ENCODE results near the gene CSGALNACT2. TPM values are rescaled to one million over a fixed set of nuclear protein-coding genes. Genes with fewer than 3 reads are reported as not detected.

CSGALNACT2 gene
- total and polyA plus RNA-seq, 4 experiments from 2014 or later, result 21.1 to 48.2 (median 34.4) TPM

- Histone ChIP-seq H3K36me3 (ENCODE audit: insufficient read depth, low read length) (no peaks in the 10 kb centered on the region), H3K4me1 (ENCODE audit: insufficient read depth, low read length) (peaks cover 21% of the 10 kb centered on the region), H3K4me3 (ENCODE audit: low read length in 2 of 2) (no peak overlapping the region), H3K27ac (ENCODE audit: low read depth, low read length) (no peak overlapping the region), H3K27me3 (ENCODE audit: insufficient read depth, low read length) (no peaks in the 10 kb centered on the region), H3K9me3 (ENCODE audit: control insufficient read depth in 1 of 2, low read length in 2 of 2) (no peaks in the 10 kb centered on the region)
- no peaks in the 10 kb centered on the region for H3K27me3 Mint-ChIP-seq
- H3K4me1 Mint-ChIP-seq, result peaks cover 12 to 27% (median 19%) of the 10 kb centered on the region in 4 donors
- H3K4me3 Mint-ChIP-seq, result no peak overlapping the region
- DNase-seq, result no peak
- CTCF ChIA-PET (ENCODE audit: partially characterized antibody), result no interaction called here
- intact Hi-C loops (cut with micrococcal nuclease), result no loop called here
- H3K36me3 Mint-ChIP-seq, result no peaks in the 10 kb centered on the region
- H3K9me3 Mint-ChIP-seq, result no peaks in the 10 kb centered on the region
- H3K27ac Mint-ChIP-seq, result peak overlapping the region in 1 of 7 donors; percentile 57
- POLR2A ChIA-PET (ENCODE audit: partially characterized antibody), result no interaction called here
These were observed 20.3 kb upstream of the CSGALNACT2 start for GRCh38 chr10:43117777-43118583.

- no peak for DNase-seq
These were observed 19.4 kb upstream of the CSGALNACT2 start for GRCh38 chr10:43118631-43119415.

GRCh38 chr10:43119416-43120115 is 18.7 kb upstream of the CSGALNACT2 start:
- Mint-ChIP-seq H3K27ac (peak overlapping the region in 1 of 7 donors; percentile 12), H3K4me3 (no peak overlapping the region), H3K36me3 (no peaks in the 10 kb centered on the region), H3K27me3 (peaks cover 0 to 1% of the 10 kb centered on the region in 2 donors), H3K4me1 (peaks cover 12 to 27% (median 19%) of the 10 kb centered on the region in 4 donors), H3K9me3 (no peaks in the 10 kb centered on the region)
- no peak for DNase-seq
- Histone ChIP-seq H3K4me3 (ENCODE audit: low read length in 2 of 2) (no peak overlapping the region), H3K27ac (ENCODE audit: low read depth, low read length) (no peak overlapping the region), H3K4me1 (ENCODE audit: insufficient read depth, low read length) (peaks cover 21% of the 10 kb centered on the region), H3K27me3 (ENCODE audit: insufficient read depth, low read length) (no peaks in the 10 kb centered on the region), H3K36me3 (ENCODE audit: insufficient read depth, low read length) (no peaks in the 10 kb centered on the region), H3K9me3 (ENCODE audit: control insufficient read depth in 1 of 2, low read length in 2 of 2) (no peaks in the 10 kb centered on the region)
- intact Hi-C loops (cut with micrococcal nuclease), result no loop called here
- ChIA-PET CTCF (ENCODE audit: partially characterized antibody) (interaction anchor here (0.9 kb wide), 1 partner anchor 27 kb away, joined by 3 read pairs; no protein-coding TSS in a partner anchor), POLR2A (ENCODE audit: partially characterized antibody) (interaction anchor here (0.6 to 4.3 kb wide), 3 partner anchors 19 to 673 kb away, joined by 3 to 39 read pairs (median 4); partner anchors contain the start of gene CSGALNACT2)

More at GRCh38 chr10:43118631-43119415, 19.4 kb upstream of the CSGALNACT2 start:
- H3K36me3 Mint-ChIP-seq, result no peaks in the 10 kb centered on the region
- intact Hi-C loops (cut with micrococcal nuclease), result no loop called here
- ChIA-PET POLR2A (ENCODE audit: partially characterized antibody) (interaction anchor here (4.3 kb wide), 1 partner anchor 19 kb away, joined by 39 read pairs; the partner anchor contains the start of gene CSGALNACT2), CTCF (ENCODE audit: partially characterized antibody) (no interaction called here)
- Histone ChIP-seq H3K4me1 (ENCODE audit: insufficient read depth, low read length) (peaks cover 21% of the 10 kb centered on the region), H3K9me3 (ENCODE audit: control insufficient read depth in 1 of 2, low read length in 2 of 2) (no peaks in the 10 kb centered on the region), H3K36me3 (ENCODE audit: insufficient read depth, low read length) (no peaks in the 10 kb centered on the region), H3K27me3 (ENCODE audit: insufficient read depth, low read length) (no peaks in the 10 kb centered on the region), H3K27ac (ENCODE audit: low read depth, low read length) (no peak overlapping the region), H3K4me3 (ENCODE audit: low read length in 2 of 2) (no peak overlapping the region)
- H3K27ac Mint-ChIP-seq, result peak overlapping the region in 2 of 7 donors; percentile 7 to 30
- no peaks in the 10 kb centered on the region for H3K9me3 Mint-ChIP-seq
- no peak overlapping the region for H3K4me3 Mint-ChIP-seq
- no peaks in the 10 kb centered on the region for H3K27me3 Mint-ChIP-seq
- peaks cover 12 to 27% (median 19%) of the 10 kb centered on the region in 4 donors for H3K4me1 Mint-ChIP-seq

GRCh38 chr10:43120116-43120928 is 17.9 kb upstream of the CSGALNACT2 start:
- Mint-ChIP-seq H3K27me3 (peaks cover 0 to 1% of the 10 kb centered on the region in 2 donors), H3K4me1 (peaks cover 12 to 27% (median 19%) of the 10 kb centered on the region in 4 donors), H3K9me3 (no peaks in the 10 kb centered on the region), H3K36me3 (no peaks in the 10 kb centered on the region), H3K4me3 (peak overlapping the region in 6 of 8 donors; percentile 43 to 67 (median 47)), H3K27ac (peak overlapping the region; percentile 75 to 95 (median 85))
- CTCF ChIA-PET (ENCODE audit: partially characterized antibody), result interaction anchor here (0.9 kb wide), 1 partner anchor 28 kb away, joined by 3 read pairs; no protein-coding TSS in a partner anchor
- DNase-seq, result no peak
- no peaks in the 10 kb centered on the region for H3K36me3 ChIP-seq (ENCODE audit: insufficient read depth, low read length)
- H3K4me3 ChIP-seq (ENCODE audit: low read length in 2 of 2), result no peak overlapping the region
- H3K4me1 ChIP-seq (ENCODE audit: insufficient read depth, low read length), result peaks cover 21% of the 10 kb centered on the region
- H3K27ac ChIP-seq (ENCODE audit: low read depth, low read length), result peak overlapping the region; percentile 16
- POLR2A ChIA-PET (ENCODE audit: partially characterized antibody), result interaction anchor here (0.6 to 4.3 kb wide), 3 partner anchors 18 to 674 kb away, joined by 3 to 39 read pairs (median 4); partner anchors contain the start of gene CSGALNACT2
- H3K27me3 ChIP-seq (ENCODE audit: insufficient read depth, low read length), result no peaks in the 10 kb centered on the region
- intact Hi-C loops (cut with micrococcal nuclease), result no loop called here
- no peaks in the 10 kb centered on the region for H3K9me3 ChIP-seq (ENCODE audit: control insufficient read depth in 1 of 2, low read length in 2 of 2)

GRCh38 chr10:43120929-43121314 is 17.3 kb upstream of the CSGALNACT2 start:
- H3K27me3 ChIP-seq (ENCODE audit: insufficient read depth, low read length), result no peaks in the 10 kb centered on the region
- peaks cover 12 to 27% (median 19%) of the 10 kb centered on the region in 4 donors for H3K4me1 Mint-ChIP-seq
- CTCF ChIA-PET (ENCODE audit: partially characterized antibody), result no interaction called here
- POLR2A ChIA-PET (ENCODE audit: partially characterized antibody), result interaction anchor here (1.0 to 4.3 kb wide), 2 partner anchors 16 to 17 kb away, joined by 3 to 39 read pairs; partner anchors contain the start of gene CSGALNACT2
- H3K9me3 ChIP-seq (ENCODE audit: control insufficient read depth in 1 of 2, low read length in 2 of 2), result no peaks in the 10 kb centered on the region
- no peak overlapping the region for H3K4me3 ChIP-seq (ENCODE audit: low read length in 2 of 2)
- intact Hi-C loops (cut with micrococcal nuclease), result no loop called here
- H3K36me3 ChIP-seq (ENCODE audit: insufficient read depth, low read length), result no peaks in the 10 kb centered on the region
- peaks cover 21% of the 10 kb centered on the region for H3K4me1 ChIP-seq (ENCODE audit: insufficient read depth, low read length)
- peak; percentile 26 to 69 (median 52) for DNase-seq
- peak overlapping the region in 7 of 8 donors; percentile 9 to 67 (median 45) for H3K4me3 Mint-ChIP-seq
- H3K36me3 Mint-ChIP-seq, result no peaks in the 10 kb centered on the region
- peaks cover 0 to 1% of the 10 kb centered on the region in 2 donors for H3K27me3 Mint-ChIP-seq
- peak overlapping the region; percentile 16 for H3K27ac ChIP-seq (ENCODE audit: low read depth, low read length)
- peak overlapping the region; percentile 75 to 95 (median 85) for H3K27ac Mint-ChIP-seq
- no peaks in the 10 kb centered on the region for H3K9me3 Mint-ChIP-seq

- intact Hi-C loops (cut with micrococcal nuclease), result no loop called here
These were observed 16.8 kb upstream of the CSGALNACT2 start for GRCh38 chr10:43121444-43121843.

More at GRCh38 chr10:43121444-43121843, 16.8 kb upstream of the CSGALNACT2 start:
- Histone ChIP-seq H3K27ac (ENCODE audit: low read depth, low read length) (peak overlapping the region; percentile 16), H3K4me1 (ENCODE audit: insufficient read depth, low read length) (peaks cover 21% of the 10 kb centered on the region), H3K36me3 (ENCODE audit: insufficient read depth, low read length) (no peaks in the 10 kb centered on the region), H3K4me3 (ENCODE audit: low read length in 2 of 2) (no peak overlapping the region), H3K9me3 (ENCODE audit: control insufficient read depth in 1 of 2, low read length in 2 of 2) (no peaks in the 10 kb centered on the region), H3K27me3 (ENCODE audit: insufficient read depth, low read length) (no peaks in the 10 kb centered on the region)
- Mint-ChIP-seq H3K27ac (peak overlapping the region in 6 of 7 donors; percentile 76 to 95 (median 87)), H3K4me1 (peaks cover 13 to 27% (median 19%) of the 10 kb centered on the region in 4 donors), H3K9me3 (no peaks in the 10 kb centered on the region), H3K4me3 (peak overlapping the region in 2 of 8 donors; percentile 20 to 67), H3K36me3 (no peaks in the 10 kb centered on the region), H3K27me3 (peaks cover 0 to 1% of the 10 kb centered on the region in 2 donors)
- ChIA-PET CTCF (ENCODE audit: partially characterized antibody) (no interaction called here), POLR2A (ENCODE audit: partially characterized antibody) (interaction anchor here (1.0 to 4.3 kb wide), 2 partner anchors 17 kb away, joined by 3 to 39 read pairs; partner anchors contain the start of gene CSGALNACT2)
- no peak for DNase-seq

Data from CD4-positive, alpha-beta memory T cell (primary cell).